HG02798 (cell line): ENCODE results near the gene TRIM2.
"Not testable (repeated sequence)": the region's sequence is repeated elsewhere in the genome, so short reads cannot be mapped to it uniquely, and the experiment has no call there.

ENCODE experiments used
- ATAC-seq: cut with Tn5 transposase; IDR thresholded peaks from one replicate; pipeline ENCODE4 v1.9.1; 2021; ENCODE audit warnings: mild to moderate bottlenecking; ENCODE audit not compliant: unreplicated experiment, poor library complexity

The TRIM2 gene

DNA sequence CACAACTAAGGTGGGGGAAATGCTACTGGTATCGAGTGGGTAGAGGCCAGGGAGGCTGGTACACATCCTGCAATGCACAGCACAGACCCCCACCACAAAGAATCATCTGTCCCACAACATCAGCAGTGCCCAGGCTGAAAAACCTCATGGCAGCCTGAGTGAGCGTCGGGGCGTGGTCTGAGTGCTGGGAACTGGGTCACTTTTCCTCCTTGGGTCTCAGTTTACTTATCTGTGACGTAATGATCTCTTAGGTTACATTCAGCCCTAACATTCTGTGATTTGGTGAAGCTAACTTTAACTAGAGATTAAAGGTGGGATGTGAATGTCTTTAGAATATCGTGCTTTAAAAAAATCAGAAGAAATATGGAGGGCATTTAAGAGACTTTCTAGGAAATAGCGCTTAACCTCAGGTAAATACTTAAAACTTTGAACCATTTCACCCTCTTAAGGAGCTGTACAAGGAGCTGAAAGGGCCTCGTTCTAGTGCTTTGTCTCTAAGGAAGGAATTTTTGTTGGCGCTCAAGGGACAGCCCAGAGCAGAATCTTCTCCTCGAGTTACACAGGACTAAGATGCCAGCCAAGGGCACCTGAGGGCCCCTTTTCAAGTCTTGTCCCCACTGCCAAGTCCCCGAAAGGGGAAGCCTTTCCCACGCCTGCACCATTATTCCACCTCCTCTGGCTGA lies 18.1 kb upstream of the TRIM2 start:
- no peak for ATAC-seq

DNA sequence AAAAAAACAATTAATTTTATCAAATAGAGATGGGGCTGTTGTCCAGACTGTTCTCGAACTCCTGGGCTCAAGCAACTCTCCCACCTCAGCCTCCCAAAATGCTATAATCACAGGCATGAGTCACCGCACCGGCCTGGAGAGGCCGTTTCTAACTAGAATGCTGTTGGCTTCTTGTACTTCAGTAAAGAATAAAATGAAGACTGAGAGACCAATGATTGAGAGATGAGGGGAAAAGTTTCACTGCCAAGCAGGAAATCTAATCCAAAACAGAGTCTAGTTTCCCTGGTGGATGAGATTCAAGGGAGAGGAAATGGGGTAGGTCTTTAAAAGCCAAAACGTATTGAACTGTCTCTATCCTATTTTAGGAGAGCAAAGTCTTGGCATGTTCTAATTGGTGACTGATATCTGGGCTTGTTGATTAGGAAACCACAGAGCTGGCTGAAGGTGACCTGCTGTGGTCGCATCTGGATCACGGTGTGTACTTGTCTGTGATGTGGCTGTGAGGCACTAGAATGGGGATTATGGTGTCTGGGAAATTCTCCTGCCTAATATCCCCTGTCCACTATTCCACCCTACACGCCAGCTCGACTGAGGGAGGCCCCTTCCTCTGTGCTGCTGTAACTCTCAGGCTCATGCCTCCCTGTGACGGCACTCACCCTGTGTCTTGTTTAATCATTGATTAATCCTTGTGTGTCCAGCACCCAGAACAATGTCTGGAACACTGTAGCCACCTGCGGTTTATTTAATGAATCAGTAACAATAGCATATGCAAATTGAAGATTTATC lies 15.0 kb upstream of the TRIM2 start:
- no peak for ATAC-seq

DNA sequence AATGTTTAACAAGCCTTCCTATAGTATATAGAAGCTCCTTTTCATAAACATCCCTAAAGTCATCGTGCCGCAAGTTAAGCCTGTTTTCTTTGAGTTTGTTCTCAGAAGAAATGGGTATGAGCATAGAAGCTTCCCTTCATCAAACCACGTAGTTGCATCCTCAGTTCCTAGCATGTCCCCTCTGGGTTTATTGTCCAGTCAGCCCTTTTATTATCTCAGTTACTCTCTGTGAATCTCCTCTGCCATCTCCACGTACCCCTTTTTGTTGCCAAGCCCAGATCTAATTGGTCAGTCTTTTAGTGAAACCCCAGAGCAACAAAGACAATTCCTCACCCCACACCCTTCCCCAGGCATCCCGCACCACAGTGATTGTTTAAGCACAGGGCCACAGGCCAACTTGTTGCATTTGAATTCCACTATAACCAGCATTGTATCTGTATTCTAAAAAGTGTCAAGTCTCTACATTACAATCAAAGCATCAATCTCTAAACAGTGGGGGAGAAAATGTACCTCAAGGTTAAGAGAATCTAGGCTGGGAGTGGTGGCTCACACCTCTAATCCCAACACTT lies 12.4 kb upstream of the TRIM2 start:
- ATAC-seq: no peak

DNA sequence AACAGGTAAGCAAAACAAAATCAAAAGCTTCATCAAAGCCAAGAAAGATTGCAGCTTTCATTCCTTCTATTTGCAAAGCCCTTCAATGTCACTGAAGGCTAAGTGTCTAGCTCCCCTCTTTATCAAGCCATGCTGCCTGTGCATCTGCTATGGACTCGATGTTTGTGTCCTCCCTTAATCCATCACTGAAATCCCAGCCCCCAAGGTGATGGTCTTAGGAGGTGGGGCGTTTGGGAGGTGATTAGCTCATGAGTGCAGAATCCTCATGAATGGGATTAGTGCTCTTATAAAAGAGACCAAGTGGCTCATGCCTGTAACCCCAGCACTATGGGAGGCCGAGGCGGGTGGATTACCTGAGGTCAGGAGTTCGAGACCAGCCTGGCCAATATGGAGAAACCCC lies 6.9 kb upstream of the TRIM2 start:
- no peak for ATAC-seq

DNA sequence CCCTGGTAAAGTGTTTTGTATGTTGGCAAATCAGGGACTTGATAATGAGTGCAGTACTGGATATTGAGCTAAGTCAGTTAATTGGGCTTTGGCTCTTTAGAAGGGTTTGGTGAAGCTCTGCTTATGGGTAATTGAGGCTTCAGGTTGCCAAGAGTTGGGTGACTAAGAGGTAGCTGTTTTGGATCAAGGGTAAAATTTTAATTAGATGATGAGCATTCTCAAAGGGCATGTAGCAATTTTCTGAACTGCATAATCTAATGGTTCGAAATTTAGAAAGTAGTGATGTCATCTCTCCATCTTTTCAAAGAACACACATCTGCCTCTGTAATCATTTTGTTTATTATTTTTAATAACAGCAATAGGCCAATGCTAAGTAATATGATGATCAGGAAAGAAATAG lies 5.5 kb upstream of the TRIM2 start:
- ATAC-seq: no peak

DNA sequence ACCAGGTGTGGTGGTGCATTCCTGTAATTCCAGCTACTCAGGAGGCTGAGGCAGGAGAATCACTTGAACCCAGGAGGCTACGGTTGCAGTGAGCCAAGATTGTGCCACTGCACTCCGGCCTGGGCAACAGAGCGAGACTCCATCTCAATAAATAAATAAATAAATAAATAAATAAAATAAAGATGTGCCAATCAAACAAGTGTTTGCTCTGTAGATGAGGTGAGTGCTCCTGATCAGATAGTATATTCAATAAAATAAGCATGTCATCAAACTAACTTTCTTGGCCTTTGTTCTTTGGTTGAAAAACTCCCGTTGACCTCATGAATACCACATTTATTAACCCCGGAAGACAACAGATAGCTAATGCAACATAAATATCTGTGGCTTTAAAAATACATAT lies 497 bp upstream of the TRIM2 start:
- ATAC-seq: not testable (repeated sequence)

DNA sequence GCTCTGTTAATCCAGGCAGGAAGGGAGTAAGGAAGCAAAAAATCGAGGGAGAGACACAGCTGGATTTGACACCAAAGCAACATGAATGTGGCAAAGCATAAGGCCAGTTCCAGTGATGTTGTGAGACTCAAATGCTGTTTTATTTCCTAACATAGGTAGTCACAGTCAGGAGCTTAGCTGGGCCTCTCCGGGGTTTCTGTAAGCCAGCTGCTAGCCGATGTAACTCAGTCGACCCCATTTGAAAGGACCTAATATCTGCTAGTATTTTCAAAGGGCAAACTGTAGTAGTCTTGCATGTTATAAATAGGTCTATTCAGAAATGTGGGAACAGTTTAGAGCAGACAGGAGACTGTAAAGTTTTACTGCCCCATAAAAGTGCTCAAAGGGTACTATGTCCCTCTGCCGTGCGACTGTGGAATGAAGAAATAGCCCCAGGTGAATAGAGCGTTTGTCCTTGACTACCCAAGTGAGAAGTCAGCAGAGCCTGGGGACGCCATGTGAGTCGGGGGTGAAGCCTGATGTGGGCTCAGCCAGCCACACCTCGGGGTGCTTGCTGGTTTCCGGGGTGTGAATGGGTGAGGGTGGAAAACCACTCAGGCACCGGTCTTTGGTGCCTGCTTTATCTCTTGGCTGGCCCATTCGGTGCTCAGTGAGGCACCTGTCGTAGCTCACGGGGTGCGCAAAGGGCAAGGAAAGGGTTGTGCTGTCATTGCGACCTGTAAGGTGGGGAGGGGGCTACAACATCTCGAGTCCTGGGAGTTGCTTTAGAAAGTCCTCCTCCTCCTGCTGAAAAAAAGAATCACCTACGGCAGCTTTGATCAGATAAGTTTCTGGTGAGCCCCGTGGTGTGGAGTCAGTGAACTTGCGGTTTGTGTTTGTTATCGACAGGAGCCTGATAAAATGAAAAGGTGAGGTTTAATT lies 745 bp downstream of the TRIM2 start:
- peak; percentile 72 for ATAC-seq

DNA sequence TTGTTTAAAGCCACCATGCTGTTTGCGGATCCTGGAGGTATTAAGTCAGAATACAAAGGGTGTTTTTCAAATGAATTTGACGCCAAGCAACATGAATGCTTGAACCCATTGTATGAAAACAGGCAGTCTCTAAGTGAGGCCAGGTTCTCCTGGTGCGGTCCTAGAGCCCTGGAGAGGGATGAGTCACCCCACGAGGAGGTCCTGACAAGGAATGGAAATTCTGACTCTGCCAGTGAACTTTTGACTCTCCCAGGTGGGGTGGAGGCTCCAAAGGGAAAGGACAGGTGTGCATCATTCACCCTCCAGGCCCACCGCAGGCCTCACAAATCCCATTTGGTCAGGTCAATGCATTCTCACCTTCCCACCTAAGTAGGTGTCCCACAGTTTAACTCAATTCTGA lies 1.5 kb downstream of the TRIM2 start:
- ATAC-seq: no peak

DNA sequence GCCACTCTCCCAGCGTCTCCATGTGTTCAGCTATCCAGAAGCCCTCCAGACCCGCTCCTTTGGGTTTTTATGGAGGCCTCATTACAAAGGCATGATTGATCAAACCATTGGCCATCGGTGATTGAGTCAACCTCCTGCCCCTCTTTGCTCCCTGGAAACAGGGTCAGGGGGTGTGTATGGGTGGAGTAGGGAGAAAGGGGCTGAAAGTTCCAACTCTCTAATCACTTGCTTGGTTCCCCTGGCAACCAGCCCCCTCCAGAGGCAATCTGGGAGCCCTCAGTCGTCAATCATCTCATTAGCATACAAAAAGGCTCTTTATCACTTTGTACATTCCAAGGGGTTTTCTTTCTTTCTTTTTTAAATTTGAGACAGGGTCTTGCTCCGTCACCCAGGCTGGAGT lies 2.3 kb downstream of the TRIM2 start:
- no peak for ATAC-seq

DNA sequence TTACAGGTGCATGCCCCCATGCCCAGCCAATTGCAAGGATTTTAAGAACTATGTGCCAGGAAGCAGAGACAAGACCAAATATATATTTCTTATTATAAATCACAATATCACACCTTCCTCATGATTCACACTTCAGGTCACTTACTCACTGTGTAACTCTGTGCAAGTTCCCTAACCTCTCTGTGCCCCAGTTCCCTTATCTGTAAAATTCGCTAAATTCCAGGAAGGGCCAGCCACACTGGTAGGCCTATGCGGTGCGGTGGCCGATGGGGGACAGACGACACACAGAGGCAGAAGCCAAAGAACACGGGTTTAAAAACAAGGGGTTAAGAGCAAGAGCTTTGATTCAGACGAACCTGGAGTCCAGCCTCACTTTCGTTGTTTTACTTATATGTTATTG lies 2.8 kb downstream of the TRIM2 start:
- no peak for ATAC-seq

DNA sequence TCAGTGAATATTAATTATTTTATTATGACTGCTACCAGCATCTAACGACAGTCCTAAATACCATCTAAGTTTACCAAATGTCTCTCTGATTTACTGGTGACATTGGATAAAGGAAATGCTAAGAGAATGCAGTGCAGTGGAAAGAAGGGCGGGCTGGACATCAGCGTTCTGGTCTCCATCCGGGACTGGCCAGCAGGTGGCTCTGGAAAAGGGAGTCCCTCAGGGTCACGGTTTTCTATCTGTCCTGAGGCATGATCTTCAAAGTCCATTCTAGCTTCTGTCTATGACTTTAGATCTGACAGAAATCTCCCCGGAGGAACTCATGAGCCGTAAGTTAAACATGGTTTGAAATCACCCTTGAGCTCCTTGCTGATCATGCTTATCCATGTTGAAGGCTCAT lies 3.3 kb downstream of the TRIM2 start:
- no peak for ATAC-seq

DNA sequence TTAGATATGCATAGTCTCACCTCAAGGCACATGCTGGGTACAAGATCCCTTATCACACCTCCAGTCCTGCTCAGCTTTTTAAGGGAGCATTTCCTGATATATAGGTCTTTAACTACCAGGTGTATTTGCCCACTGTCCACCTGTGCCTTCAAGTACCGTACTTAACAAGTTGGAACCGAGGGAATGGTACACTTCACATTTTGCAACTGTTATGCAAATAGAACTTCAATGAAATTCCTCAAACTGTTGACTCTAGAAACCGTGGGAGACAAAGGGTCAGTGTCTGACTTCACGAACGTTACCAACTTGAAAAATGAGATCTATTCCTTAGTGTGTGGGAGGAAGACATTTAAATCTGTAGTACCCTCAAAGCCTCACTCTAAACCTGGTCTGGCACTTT lies 5.2 kb downstream of the TRIM2 start:
- no peak for ATAC-seq

DNA sequence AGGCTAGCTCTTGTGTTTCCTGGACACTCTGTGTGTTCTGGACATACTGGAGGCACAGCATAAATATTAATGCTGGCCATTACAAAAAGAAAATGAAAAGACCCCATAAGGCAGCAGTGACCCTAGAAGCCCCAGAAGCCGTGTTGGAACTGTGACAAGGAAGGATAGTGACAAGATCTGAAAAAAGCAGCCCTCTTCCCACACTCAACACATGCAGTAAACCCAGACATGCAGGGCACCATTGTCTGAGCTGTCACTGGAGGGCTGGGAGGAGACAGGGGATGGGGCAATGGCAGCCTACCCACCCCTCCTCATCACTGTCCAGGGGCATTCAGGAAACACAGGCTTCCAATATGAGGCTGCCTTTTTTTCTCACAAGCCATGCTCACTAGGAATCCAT lies 6.5 kb downstream of the TRIM2 start:
- ATAC-seq: no peak

DNA sequence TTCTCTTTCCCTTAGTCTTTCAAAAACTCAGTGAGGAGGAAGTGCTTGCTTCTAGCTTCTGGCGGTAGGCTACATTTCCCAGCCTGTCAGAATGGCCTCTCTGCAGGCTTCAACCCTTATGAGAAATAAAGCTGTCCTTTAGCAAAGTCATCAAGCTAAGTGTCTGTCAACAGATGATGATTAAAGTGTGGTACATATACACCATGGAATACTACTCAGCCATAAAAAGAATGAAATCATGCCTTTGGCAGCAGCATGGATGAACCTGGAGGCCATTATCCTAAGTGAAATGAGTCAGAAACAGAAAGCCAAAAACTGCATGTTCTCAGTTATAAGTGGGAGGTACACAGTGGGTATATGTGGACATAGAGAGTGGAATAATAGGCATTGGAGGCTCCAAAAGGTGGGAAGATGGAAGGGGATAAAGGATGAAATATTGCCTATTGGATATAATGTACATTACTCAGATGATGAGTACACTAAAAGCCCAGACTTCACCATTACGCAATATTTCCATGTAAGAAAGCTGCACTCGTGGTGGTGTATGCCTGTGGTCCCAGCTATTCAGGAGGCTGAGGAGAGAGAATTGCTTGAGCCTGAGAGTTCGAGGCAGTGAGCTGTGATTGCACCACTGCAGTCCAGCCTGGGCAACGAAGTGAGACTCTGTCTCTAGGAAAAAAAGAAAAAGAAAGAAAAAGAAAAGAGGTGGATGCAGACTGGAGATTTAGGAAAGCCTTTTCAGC lies 7.9 kb downstream of the TRIM2 start:
- ATAC-seq: no peak

DNA sequence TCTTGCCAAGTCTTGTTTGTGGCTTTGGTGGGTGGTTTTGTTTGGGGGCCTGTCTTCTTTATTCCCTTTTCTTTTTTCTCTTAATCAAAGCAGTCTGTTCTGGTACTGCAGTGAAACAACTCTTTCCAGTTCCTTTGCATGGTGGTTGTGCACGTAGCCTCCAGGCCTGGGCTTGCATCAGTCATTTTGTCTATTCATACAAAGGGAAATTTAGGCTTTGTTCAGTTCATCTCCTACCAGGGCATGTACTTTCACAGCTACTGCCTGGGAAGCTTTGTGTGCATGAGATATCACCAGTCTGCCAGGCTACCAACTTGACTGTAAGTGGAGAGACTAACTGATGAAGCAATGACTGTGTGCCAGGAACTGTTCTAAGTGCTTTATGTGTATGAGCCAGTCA lies 8.5 kb downstream of the TRIM2 start:
- no peak for ATAC-seq

DNA sequence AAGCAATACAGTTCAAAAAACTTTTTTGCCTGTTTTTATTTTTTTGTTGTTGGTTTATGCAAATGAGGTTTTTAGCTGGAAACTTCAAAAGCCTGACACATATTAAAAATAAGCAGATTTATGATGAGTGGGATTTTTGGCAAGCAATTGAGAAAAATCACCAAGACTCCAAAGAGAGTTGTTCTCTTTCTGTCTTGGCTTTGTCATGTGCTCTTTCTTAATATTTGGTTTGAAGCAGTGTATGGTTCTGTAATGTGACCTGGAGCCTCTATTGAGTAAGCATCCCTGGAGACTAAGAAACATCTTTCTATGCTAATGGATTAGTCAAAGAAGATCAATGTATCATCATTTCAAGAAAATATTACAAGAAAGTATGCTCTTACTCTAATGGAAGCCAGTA lies 11.7 kb downstream of the TRIM2 start:
- ATAC-seq: no peak

DNA sequence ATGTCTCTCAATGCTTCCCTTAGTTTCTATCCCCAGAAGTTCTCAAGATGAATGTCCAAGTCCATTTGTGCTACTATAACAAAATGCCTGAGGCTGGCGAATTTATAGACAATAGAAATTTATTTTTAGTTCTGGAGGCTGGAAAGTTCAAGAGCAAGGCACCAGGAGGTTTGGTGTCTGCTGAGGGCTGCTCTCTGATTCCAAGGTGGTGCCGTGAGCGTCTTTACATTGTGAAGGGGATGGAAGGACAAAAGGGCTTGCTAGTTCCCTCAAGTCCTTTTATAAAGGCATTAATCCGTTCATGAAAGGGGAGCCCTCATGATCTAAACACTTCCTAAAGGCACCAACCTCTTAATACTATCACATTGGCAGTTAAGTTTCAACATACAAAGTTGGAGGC lies 12.3 kb downstream of the TRIM2 start:
- no peak for ATAC-seq

DNA sequence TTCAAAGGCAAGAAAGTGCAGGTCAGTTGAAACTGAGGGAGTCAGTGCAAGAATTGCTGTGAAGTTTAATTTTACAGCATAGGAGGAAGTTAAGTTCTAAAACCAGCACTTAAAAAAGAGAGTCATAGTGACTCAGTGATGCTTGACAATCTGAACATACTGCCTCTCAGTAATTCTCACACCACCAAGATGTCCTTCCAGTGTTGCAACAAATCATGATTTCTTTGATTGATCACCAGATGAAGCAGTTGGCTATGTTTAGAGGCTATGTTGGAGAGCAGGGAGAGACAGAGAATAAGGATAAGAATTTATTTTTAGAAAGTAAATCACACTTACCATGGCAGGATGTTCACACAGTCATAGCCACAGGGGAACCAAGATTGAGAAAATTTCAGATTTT lies 13.2 kb downstream of the TRIM2 start:
- no peak for ATAC-seq

DNA sequence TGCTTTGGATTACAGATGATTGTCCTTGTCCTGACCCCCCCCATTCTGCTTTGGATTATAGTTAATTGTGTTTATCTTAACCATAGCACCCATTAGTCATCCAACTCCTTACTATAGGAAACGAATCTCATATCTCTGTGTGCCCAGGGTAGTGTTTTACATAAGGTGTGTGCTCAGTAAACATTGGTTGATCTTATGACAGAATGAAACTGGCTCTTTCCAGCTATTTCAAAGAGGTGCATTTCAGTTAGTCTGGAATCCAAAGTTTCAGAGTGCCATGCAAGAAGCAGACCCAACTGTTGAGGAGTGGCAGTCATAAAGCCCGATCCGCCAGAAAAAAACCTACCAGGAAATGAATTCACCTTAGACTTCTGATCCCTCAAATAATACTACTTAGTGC lies 14.7 kb downstream of the TRIM2 start:
- ATAC-seq: no peak
